ENCODE results near the gene RBMS3.
A peak's percentile ranks its signal among the peaks of the same experiment; 100 is the strongest.

RBMS3 gene

DNA sequence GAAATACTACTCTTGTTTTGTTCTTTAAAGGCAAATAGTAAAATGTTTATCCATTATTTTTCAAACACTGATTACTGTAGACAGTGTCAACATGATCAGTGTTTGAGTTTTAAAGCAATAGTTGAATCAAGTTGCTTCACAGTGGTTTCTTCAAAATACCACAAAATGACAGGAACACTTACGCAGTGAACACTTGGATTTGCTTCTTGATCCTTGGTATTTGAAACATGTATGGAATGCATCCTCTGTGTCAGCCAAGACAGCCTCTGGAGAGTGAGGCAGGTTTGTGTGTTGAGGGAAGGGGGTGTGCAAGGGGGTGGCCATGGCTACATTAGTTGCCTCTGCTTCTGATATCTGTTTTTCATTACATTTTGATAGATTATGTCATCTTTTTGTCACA, 413.0 kb downstream of the RBMS3 start:
- Histone ChIP-seq H3K4me1 (ENCODE audit: control insufficient read depth in 1 of 2, insufficient read depth in 2 of 2, low read length in 2 of 2) (peaks cover 0 to 2% of the 10 kb centered on the region in 2 experiments), H3K23ac (ENCODE audit: low read length) (no peak overlapping the region), H3K79me2 (ENCODE audit: control insufficient read depth, insufficient read depth, low read length, poor library complexity) (peaks cover 2% of the 10 kb centered on the region), H3K27ac (ENCODE audit: low read depth, low read length) (no peak overlapping the region), H3K4me2 (ENCODE audit: low read length) (no peak overlapping the region), H2AK5ac (ENCODE audit: low read length) (no peak overlapping the region), H3K36me3 (ENCODE audit: control insufficient read depth in 1 of 2, insufficient read depth in 2 of 2, low read length in 2 of 2) (no peaks in the 10 kb centered on the region), H2BK12ac (ENCODE audit: low read length) (no peak overlapping the region), H3K9me3 (ENCODE audit: insufficient read depth, low read depth, low read length) (no peaks in the 10 kb centered on the region), H4K91ac (ENCODE audit: low read depth, low read length) (no peak overlapping the region), H3K27me3 (ENCODE audit: insufficient read depth, low read length) (no peaks in the 10 kb centered on the region), H3K79me1 (ENCODE audit: low read length) (peaks cover 14% of the 10 kb centered on the region), H2BK120ac (ENCODE audit: insufficient read depth, low read length, poor library complexity) (no peak overlapping the region), H2AFZ (ENCODE audit: insufficient read depth, low read length, poor library complexity) (no peak overlapping the region), H2BK5ac (ENCODE audit: low read depth, low read length, poor library complexity) (no peak overlapping the region), H3K4ac (ENCODE audit: low read depth, low read length) (no peak overlapping the region), H3K14ac (ENCODE audit: low read length) (no peak overlapping the region), H3K4me3 (ENCODE audit: low read depth, low read length) (no peak overlapping the region), H3K9ac (ENCODE audit: low read length) (no peak overlapping the region), H4K12ac (ENCODE audit: low read depth, low read length) (no peak overlapping the region), H4K8ac (ENCODE audit: low read depth, low read length) (no peak overlapping the region), H3K18ac (ENCODE audit: low read length) (no peak overlapping the region)
- no CpG with 5 or more reads among the region's 1 CpG for WGBS (ENCODE audit: extremely low coverage, insufficient coverage, insufficient read length)
- peak; percentile 22 to 75 for DNase-seq

DNA sequence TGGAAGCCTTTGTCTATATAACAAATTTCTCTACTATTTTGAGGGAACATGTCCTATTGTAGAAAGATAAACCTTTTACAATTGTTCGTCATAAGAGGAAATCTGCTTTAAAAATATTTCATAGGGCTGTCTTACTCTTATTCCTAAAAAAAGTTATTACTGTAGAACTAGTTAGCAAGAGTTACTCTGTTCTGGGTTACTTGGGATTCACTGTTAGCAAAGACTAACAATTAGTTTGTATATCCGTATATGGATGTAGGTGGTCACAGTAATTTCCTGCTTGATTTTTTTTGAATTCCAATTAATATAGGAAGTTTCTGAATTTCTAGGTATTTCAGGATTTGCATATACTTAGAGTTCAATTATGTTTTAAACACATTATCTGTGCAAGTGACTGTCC, 413.5 kb downstream of the RBMS3 start:
- Histone ChIP-seq H2BK120ac (ENCODE audit: insufficient read depth, low read length, poor library complexity) (no peak overlapping the region), H2BK12ac (ENCODE audit: low read length) (no peak overlapping the region), H3K18ac (ENCODE audit: low read length) (no peak overlapping the region), H4K8ac (ENCODE audit: low read depth, low read length) (no peak overlapping the region), H3K4me2 (ENCODE audit: low read length) (no peak overlapping the region), H3K79me1 (ENCODE audit: low read length) (peaks cover 14% of the 10 kb centered on the region), H2AK5ac (ENCODE audit: low read length) (no peak overlapping the region), H2AFZ (ENCODE audit: insufficient read depth, low read length, poor library complexity) (no peak overlapping the region), H3K4me1 (ENCODE audit: control insufficient read depth in 1 of 2, insufficient read depth in 2 of 2, low read length in 2 of 2) (peaks cover 0 to 2% of the 10 kb centered on the region in 2 experiments), H3K9ac (ENCODE audit: low read length) (no peak overlapping the region), H3K27ac (ENCODE audit: low read depth, low read length) (no peak overlapping the region), H3K4me3 (ENCODE audit: low read depth, low read length) (no peak overlapping the region), H3K4ac (ENCODE audit: low read depth, low read length) (no peak overlapping the region), H3K9me3 (ENCODE audit: insufficient read depth, low read depth, low read length) (no peaks in the 10 kb centered on the region), H3K14ac (ENCODE audit: low read length) (no peak overlapping the region), H4K91ac (ENCODE audit: low read depth, low read length) (no peak overlapping the region), H3K27me3 (ENCODE audit: insufficient read depth, low read length) (no peaks in the 10 kb centered on the region), H3K79me2 (ENCODE audit: control insufficient read depth, insufficient read depth, low read length, poor library complexity) (peaks cover 2% of the 10 kb centered on the region), H2BK5ac (ENCODE audit: low read depth, low read length, poor library complexity) (no peak overlapping the region), H3K23ac (ENCODE audit: low read length) (no peak overlapping the region), H4K12ac (ENCODE audit: low read depth, low read length) (no peak overlapping the region), H3K36me3 (ENCODE audit: control insufficient read depth in 1 of 2, insufficient read depth in 2 of 2, low read length in 2 of 2) (no peaks in the 10 kb centered on the region)
- WGBS (ENCODE audit: extremely low coverage, insufficient coverage, insufficient read length), result no CpG with 5 or more reads among the region's 2 CpGs
- peak in 1 of 2 donors; percentile 23 for DNase-seq

DNA sequence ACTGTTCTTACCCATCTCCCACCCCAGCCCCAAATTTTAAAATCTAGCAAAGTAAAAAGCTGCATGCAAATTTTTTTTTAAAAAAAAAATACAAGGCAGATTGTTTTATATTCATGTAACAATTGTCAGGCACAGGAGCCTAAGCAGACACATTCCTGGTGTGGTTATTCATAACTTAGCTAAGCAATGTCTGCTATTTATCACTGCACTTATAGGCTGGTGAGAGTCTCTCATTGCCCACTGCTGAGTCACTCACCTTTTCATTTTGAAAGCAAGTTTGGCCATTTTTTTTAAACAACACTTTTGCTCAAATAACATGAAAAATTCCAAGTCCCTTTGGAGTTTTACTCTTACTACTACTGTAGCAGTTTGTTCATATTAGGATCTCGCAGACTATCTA, 413.9 kb downstream of the RBMS3 start:
- Histone ChIP-seq H3K4ac (ENCODE audit: low read depth, low read length) (no peak overlapping the region), H3K9me3 (ENCODE audit: insufficient read depth, low read depth, low read length) (no peaks in the 10 kb centered on the region), H3K18ac (ENCODE audit: low read length) (no peak overlapping the region), H2BK5ac (ENCODE audit: low read depth, low read length, poor library complexity) (no peak overlapping the region), H4K8ac (ENCODE audit: low read depth, low read length) (no peak overlapping the region), H3K79me1 (ENCODE audit: low read length) (peaks cover 14% of the 10 kb centered on the region), H3K27me3 (ENCODE audit: insufficient read depth, low read length) (no peaks in the 10 kb centered on the region), H3K9ac (ENCODE audit: low read length) (no peak overlapping the region), H3K4me3 (ENCODE audit: low read depth, low read length) (no peak overlapping the region), H3K36me3 (ENCODE audit: control insufficient read depth in 1 of 2, insufficient read depth in 2 of 2, low read length in 2 of 2) (no peaks in the 10 kb centered on the region), H3K14ac (ENCODE audit: low read length) (no peak overlapping the region), H2BK12ac (ENCODE audit: low read length) (no peak overlapping the region), H3K79me2 (ENCODE audit: control insufficient read depth, insufficient read depth, low read length, poor library complexity) (peaks cover 2% of the 10 kb centered on the region), H3K4me2 (ENCODE audit: low read length) (no peak overlapping the region), H4K12ac (ENCODE audit: low read depth, low read length) (no peak overlapping the region), H2AFZ (ENCODE audit: insufficient read depth, low read length, poor library complexity) (no peak overlapping the region), H3K4me1 (ENCODE audit: control insufficient read depth in 1 of 2, insufficient read depth in 2 of 2, low read length in 2 of 2) (peaks cover 0 to 2% of the 10 kb centered on the region in 2 experiments), H3K23ac (ENCODE audit: low read length) (no peak overlapping the region), H2AK5ac (ENCODE audit: low read length) (no peak overlapping the region), H3K27ac (ENCODE audit: low read depth, low read length) (no peak overlapping the region), H4K91ac (ENCODE audit: low read depth, low read length) (no peak overlapping the region), H2BK120ac (ENCODE audit: insufficient read depth, low read length, poor library complexity) (no peak overlapping the region)
- WGBS (ENCODE audit: extremely low coverage, insufficient coverage, insufficient read length), result no CpG with 5 or more reads among the region's 1 CpG
- peak; percentile 71 to 92 for DNase-seq

DNA sequence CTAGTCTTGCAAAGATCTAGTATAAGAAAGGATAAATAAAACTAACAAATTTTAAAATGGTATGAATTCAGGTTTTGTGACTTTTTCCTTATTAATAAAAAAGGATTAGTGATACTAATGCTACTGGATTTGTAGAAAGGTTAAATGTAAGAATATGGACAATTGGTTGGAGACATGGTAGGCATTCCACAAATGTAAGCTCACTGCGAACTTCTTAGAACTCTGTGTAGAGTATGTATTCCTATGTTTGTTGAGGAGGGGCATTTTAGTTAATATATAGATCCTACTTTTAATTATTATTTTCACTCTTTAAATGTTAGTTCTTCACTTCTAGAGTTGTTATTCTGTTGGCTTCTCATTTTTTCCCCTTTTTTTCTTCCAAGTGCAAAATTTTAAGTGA, 414.3 kb downstream of the RBMS3 start:
- Histone ChIP-seq H2AK5ac (ENCODE audit: low read length) (no peak overlapping the region), H3K27me3 (ENCODE audit: insufficient read depth, low read length) (no peaks in the 10 kb centered on the region), H3K36me3 (ENCODE audit: control insufficient read depth in 1 of 2, insufficient read depth in 2 of 2, low read length in 2 of 2) (no peaks in the 10 kb centered on the region), H3K4me3 (ENCODE audit: low read depth, low read length) (no peak overlapping the region), H3K23ac (ENCODE audit: low read length) (no peak overlapping the region), H3K4me2 (ENCODE audit: low read length) (no peak overlapping the region), H3K79me1 (ENCODE audit: low read length) (peaks cover 13% of the 10 kb centered on the region), H3K4ac (ENCODE audit: low read depth, low read length) (no peak overlapping the region), H4K12ac (ENCODE audit: low read depth, low read length) (no peak overlapping the region), H2AFZ (ENCODE audit: insufficient read depth, low read length, poor library complexity) (no peak overlapping the region), H2BK120ac (ENCODE audit: insufficient read depth, low read length, poor library complexity) (no peak overlapping the region), H4K91ac (ENCODE audit: low read depth, low read length) (no peak overlapping the region), H3K4me1 (ENCODE audit: control insufficient read depth in 1 of 2, insufficient read depth in 2 of 2, low read length in 2 of 2) (peaks cover 0 to 2% of the 10 kb centered on the region in 2 experiments), H2BK5ac (ENCODE audit: low read depth, low read length, poor library complexity) (no peak overlapping the region), H2BK12ac (ENCODE audit: low read length) (no peak overlapping the region), H3K14ac (ENCODE audit: low read length) (no peak overlapping the region), H3K9me3 (ENCODE audit: insufficient read depth, low read depth, low read length) (no peaks in the 10 kb centered on the region), H4K8ac (ENCODE audit: low read depth, low read length) (no peak overlapping the region), H3K79me2 (ENCODE audit: control insufficient read depth, insufficient read depth, low read length, poor library complexity) (peaks cover 2% of the 10 kb centered on the region), H3K9ac (ENCODE audit: low read length) (no peak overlapping the region), H3K27ac (ENCODE audit: low read depth, low read length) (peak overlapping the region; percentile 76), H3K18ac (ENCODE audit: low read length) (no peak overlapping the region)
- WGBS (ENCODE audit: extremely low coverage, insufficient coverage, insufficient read length), result no CpG with 5 or more reads among the region's 1 CpG
- DNase-seq, result no peak
